Hepatocyte (in vitro differentiated cells): ENCODE results near the gene CKAP2L. TPM values are rescaled to one million over a fixed set of nuclear protein-coding genes. Genes with fewer than 3 reads are reported as not detected.

Experiments
- DNase-seq: peaks from one replicate; pipeline ENCODE4 v3.0.0-alpha.2; 2016; ENCODE audit warnings: low spot score
- H2AFZ ChIP-seq: fragments of 200-600 bp; sonication (generic); 2 replicates; pipeline ENCODE4 v1.6.0; 2016; ENCODE audit warnings: antibody characterized with exemption, mild to moderate bottlenecking
- H3K27ac ChIP-seq: fragments of 200-600 bp; sonication (generic); 2 replicates; pipeline ENCODE4 v1.5.1; 2016; ENCODE audit warnings: mild to moderate bottlenecking
- H3K27me3 ChIP-seq: fragments of 200-600 bp; sonication (generic); 2 replicates; pipeline ENCODE4 v1.6.1; 2016
- H3K36me3 ChIP-seq: fragments of 200-600 bp; sonication (generic); replicated peaks from 2 replicates; pipeline ENCODE4 v1.5.1; 2016; ENCODE audit warnings: low read depth; ENCODE audit not compliant: insufficient read depth
- H3K4me1 ChIP-seq: fragments of 200-600 bp; sonication (generic); 2 replicates; pipeline ENCODE4 v1.5.1; 2016; ENCODE audit warnings: mild to moderate bottlenecking, moderate library complexity; ENCODE audit not compliant: insufficient read depth
- H3K4me2 ChIP-seq: fragments of 200-600 bp; sonication (generic); 2 replicates; pipeline ENCODE4 v1.6.0; 2016
- H3K4me3 ChIP-seq: fragments of 200-600 bp; sonication (generic); 2 replicates; pipeline ENCODE4 v1.5.1; 2016; ENCODE audit warnings: mild to moderate bottlenecking
- H3K79me2 ChIP-seq: fragments of 200-600 bp; sonication (generic); 2 replicates; pipeline ENCODE4 v1.6.0; 2017; ENCODE audit warnings: mild to moderate bottlenecking
- H3K9me2 ChIP-seq: fragments of 200-600 bp; sonication (generic); replicated peaks from 2 replicates; pipeline ENCODE4 v1.6.0; 2017; ENCODE audit warnings: mild to moderate bottlenecking; ENCODE audit not compliant: insufficient read depth
- H3K9me3 ChIP-seq: fragments of 200-600 bp; sonication (generic); 2 replicates; pipeline ENCODE4 v1.5.1; 2016; ENCODE audit warnings: low read depth, mild to moderate bottlenecking
- H4K20me1 ChIP-seq: fragments of 200-600 bp; sonication (generic); 2 replicates; pipeline ENCODE4 v1.6.0; 2016; ENCODE audit warnings: mild to moderate bottlenecking; ENCODE audit not compliant: insufficient read depth, poor library complexity, severe bottlenecking
- CTCF ChIP-seq: fragments of 200-600 bp; sonication (generic); IDR thresholded peaks from 2 replicates; pipeline ENCODE4 v1.5.1; 2016; ENCODE audit warnings: antibody characterized with exemption, mild to moderate bottlenecking; ENCODE audit not compliant: poor library complexity
- EZH2 ChIP-seq: fragments of 200-600 bp; sonication (generic); IDR thresholded peaks from 2 replicates; pipeline ENCODE4 v1.6.1; 2016; ENCODE audit warnings: antibody characterized with exemption, mild to moderate bottlenecking, borderline replicate concordance
- EZH2phosphoT487 ChIP-seq: fragments of 200-600 bp; sonication (generic); IDR thresholded peaks from one replicate; pipeline ENCODE4 v1.6.1; 2018; ENCODE audit warnings: antibody characterized with exemption, mild to moderate bottlenecking, low read depth, moderate library complexity; ENCODE audit not compliant: unreplicated experiment, severe bottlenecking
- WGBS: methylation state at CpG from one replicate; pipeline ENCODE4 v1.1.6; 2016; ENCODE audit warnings: low lambda C conversion rate; ENCODE audit errors: missing lambda C conversion rate; 5-methylcytosine and 5-hydroxymethylcytosine counted together
- polyA plus RNA-seq: library from polyadenylated mRNA; unstranded; fragments of >200 nt; fragmentation: Nextera tagmentation; extraction: Ambion mirVana; gene quantifications from 2 replicates; pipeline ENCODE4 v1.2.1, GENCODE V29; 2016
- total RNA-seq: library from RNA; depleted of rRNA; stranded (reverse); fragments of >200 nt; gene quantifications from 2 replicates; pipeline ENCODE4 v1.2.3, GENCODE V29; 2014

Gene CKAP2L
- total and polyA plus RNA-seq, 2 experiments from 2014 or later: 7.2 to 8.1 TPM

- no peak overlapping the region for H2AFZ ChIP-seq
- no peak overlapping the region for H3K4me3 ChIP-seq
- 51% methylated on average over 5 of the region's 5 CpGs for WGBS
These were observed 39.5 kb upstream of the CKAP2L start for GRCh38 chr2:112803691-112804521.

GRCh38 chr2:112800881-112801583 is 36.6 kb upstream of the CKAP2L start:
- no peaks in the 10 kb centered on the region for H3K79me2 ChIP-seq
- H3K9me2 ChIP-seq: no peaks in the 10 kb centered on the region
- H3K36me3 ChIP-seq: no peaks in the 10 kb centered on the region
- no peak overlapping the region for H3K4me3 ChIP-seq
- no peak for TF ChIP-seq EZH2
- H3K4me2 ChIP-seq: no peak overlapping the region
- no peak for DNase-seq
- no peaks in the 10 kb centered on the region for H4K20me1 ChIP-seq
- 85% methylated on average over 4 of the region's 4 CpGs for WGBS
- no peaks in the 10 kb centered on the region for H3K27me3 ChIP-seq
- peaks cover 8% of the 10 kb centered on the region for H3K4me1 ChIP-seq
- H3K9me3 ChIP-seq: no peaks in the 10 kb centered on the region
- no peak overlapping the region for H2AFZ ChIP-seq
- H3K27ac ChIP-seq: no peak overlapping the region

More at GRCh38 chr2:112803691-112804521, 39.5 kb upstream of the CKAP2L start:
- peak; percentile 40 for DNase-seq
- Histone ChIP-seq H3K27me3 (no peaks in the 10 kb centered on the region), H3K9me2 (no peaks in the 10 kb centered on the region), H4K20me1 (no peaks in the 10 kb centered on the region), H3K79me2 (no peaks in the 10 kb centered on the region), H3K4me1 (peaks cover 8% of the 10 kb centered on the region), H3K9me3 (no peaks in the 10 kb centered on the region), H3K36me3 (no peaks in the 10 kb centered on the region), H3K4me2 (no peak overlapping the region), H3K27ac (peak overlapping the region; percentile 74)
- TF ChIP-seq EZH2: no peak
- TF ChIP-seq EZH2phosphoT487: no peak
- TF ChIP-seq CTCF: no peak

GRCh38 chr2:112798979-112799975 is 34.9 kb upstream of the CKAP2L start:
- whole genome bisulfite sequencing: 85% methylated on average over 8 of the region's 8 CpGs

More at GRCh38 chr2:112798979-112799975, 34.9 kb upstream of the CKAP2L start:
- DNase-seq: no peak
- Histone ChIP-seq H3K36me3 (no peaks in the 10 kb centered on the region), H4K20me1 (no peaks in the 10 kb centered on the region), H3K4me3 (no peak overlapping the region), H3K27me3 (no peaks in the 10 kb centered on the region), H3K9me3 (no peaks in the 10 kb centered on the region), H3K27ac (no peak overlapping the region), H3K9me2 (no peaks in the 10 kb centered on the region), H3K4me2 (no peak overlapping the region), H2AFZ (no peak overlapping the region), H3K79me2 (no peaks in the 10 kb centered on the region), H3K4me1 (peaks cover 8% of the 10 kb centered on the region)
- TF ChIP-seq EZH2 (no peak), EZH2phosphoT487 (no peak), CTCF (no peak)
